IMR-90 (cell line): ENCODE measurements around the gene ADGRG7. TPM values are rescaled to one million over a fixed set of nuclear protein-coding genes. Genes with fewer than 3 reads are reported as not detected.

ENCODE experiments used
- ATAC-seq: fragments of 200-7000 bp; cut with Tn5 transposase; 2 replicates; pipeline ENCODE4 v1.9.1; 2020; ENCODE audit warnings: low read depth, mild to moderate bottlenecking, moderate library complexity
- BruUV-seq: library from RNA; stranded (reverse); fragments of 400-500 nt; replicated peaks from 2 replicates; lab custom pipeline; 2021; lab: Mats Ljungman, UMichigan
- CTCF ChIA-PET: fragments of 300-600 bp; formaldehyde crosslinking; extraction: SDS; loops from one replicate; lab custom pipeline; 2021; ENCODE audit warnings: antibody characterized with exemption; lab: Yijun Ruan, JAX
- POLR2A ChIA-PET: fragments of 300-600 bp; sonication (Branson Sonifier 250); formaldehyde crosslinking; loops from one replicate; lab custom pipeline; 2022; ENCODE audit warnings: antibody characterized with exemption; ENCODE audit not compliant: unreplicated experiment; lab: Charles Lee
- DNase-seq: peaks from one replicate; pipeline ENCODE4 v3.0.0; 2013
- H2AFZ ChIP-seq: replicated peaks from 2 replicates; pipeline ENCODE3; 2013; ENCODE audit warnings: low read length, mild to moderate bottlenecking; ENCODE audit not compliant: poor library complexity
- H2AK5ac ChIP-seq: 2 replicates; pipeline ENCODE4 v1.6.1; 2013; ENCODE audit warnings: low read depth, low read length, inconsistent platforms
- H2AK9ac ChIP-seq: replicated peaks from 2 replicates; pipeline ENCODE3; 2013; ENCODE audit warnings: mild to moderate bottlenecking, low read depth, low read length, moderate library complexity; ENCODE audit not compliant: poor library complexity
- H2BK120ac ChIP-seq: 2 replicates; pipeline ENCODE4 v1.6.1; 2013; ENCODE audit warnings: low read depth, low read length, inconsistent platforms
- H2BK15ac ChIP-seq: 3 replicates; pipeline ENCODE4 v1.6.1; 2013; ENCODE audit warnings: low read depth, low read length, inconsistent platforms
- H2BK20ac ChIP-seq: 2 replicates; pipeline ENCODE4 v1.6.1; 2013; ENCODE audit warnings: low read depth, mild to moderate bottlenecking, inconsistent platforms, low read length, moderate library complexity
- H2BK5ac ChIP-seq: 2 replicates; pipeline ENCODE4 v1.6.1; 2013; ENCODE audit warnings: mild to moderate bottlenecking, low read depth, low read length, inconsistent platforms; ENCODE audit not compliant: poor library complexity, severe bottlenecking
- H3K14ac ChIP-seq: replicated peaks from 2 replicates; pipeline ENCODE4 v1.6.1; 2013; ENCODE audit warnings: low read depth, low read length, inconsistent platforms
- H3K18ac ChIP-seq: 2 replicates; pipeline ENCODE4 v1.6.1; 2013; ENCODE audit warnings: low read depth, low read length, control low read depth
- H3K23ac ChIP-seq: 2 replicates; pipeline ENCODE4 v1.6.1; 2013; ENCODE audit warnings: low read depth, low read length, inconsistent platforms
- H3K27ac ChIP-seq: 2 replicates; pipeline ENCODE4 v1.5.1; 2013; ENCODE audit warnings: mild to moderate bottlenecking, control low read depth, low read length; ENCODE audit not compliant: insufficient read depth
- H3K27me3 ChIP-seq: 2 replicates; pipeline ENCODE4 v1.6.1; 2013; ENCODE audit warnings: low read length; ENCODE audit not compliant: control insufficient read depth, insufficient read depth
- H3K36me3 ChIP-seq: 2 replicates; pipeline ENCODE4 v1.6.1; 2013; ENCODE audit warnings: low read length, mixed read lengths; ENCODE audit not compliant: control insufficient read depth, insufficient read depth
- H3K4ac ChIP-seq: 2 replicates; pipeline ENCODE4 v1.6.1; 2013; ENCODE audit warnings: low read depth, low read length, inconsistent platforms
- H3K4me1 ChIP-seq: 2 replicates; pipeline ENCODE4 v1.6.1; 2013; ENCODE audit warnings: low read length, mixed read lengths; ENCODE audit not compliant: control insufficient read depth, insufficient read depth
- H3K4me2 ChIP-seq: 2 replicates; pipeline ENCODE4 v1.6.1; 2013; ENCODE audit warnings: low read depth, mild to moderate bottlenecking, control low read depth, low read length, moderate library complexity
- H3K4me3 ChIP-seq: 2 replicates; pipeline ENCODE4 v1.5.1; 2013; ENCODE audit warnings: low read depth, mild to moderate bottlenecking, control low read depth, low read length, moderate library complexity; ENCODE audit not compliant: insufficient read depth
- H3K56ac ChIP-seq: 2 replicates; pipeline ENCODE4 v1.6.1; 2013; ENCODE audit warnings: low read length, inconsistent platforms; ENCODE audit not compliant: insufficient read depth; ENCODE audit errors: extremely low read depth
- H3K79me1 ChIP-seq, 2 experiments: 2 replicates each; pipeline ENCODE4 v1.6.1; 2013; ENCODE audit warnings: low read length in 2 of 2, inconsistent platforms in 1 of 2, low read depth in 1 of 2
- H3K9ac ChIP-seq: 2 replicates; pipeline ENCODE4 v1.6.1; 2013; ENCODE audit warnings: low read depth, low read length, control low read depth
- H3K9me1 ChIP-seq: 2 replicates; pipeline ENCODE4 v1.6.1; 2013; ENCODE audit warnings: low read length, inconsistent platforms; ENCODE audit not compliant: insufficient read depth
- H3K9me3 ChIP-seq: 2 replicates; pipeline ENCODE4 v1.6.1; 2013; ENCODE audit warnings: low read length; ENCODE audit not compliant: control insufficient read depth, insufficient read depth
- H4K20me1 ChIP-seq: 2 replicates; pipeline ENCODE4 v1.6.1; 2013; ENCODE audit warnings: low read length, inconsistent platforms; ENCODE audit not compliant: insufficient read depth
- H4K5ac ChIP-seq: 2 replicates; pipeline ENCODE4 v1.6.1; 2013; ENCODE audit warnings: mild to moderate bottlenecking, low read depth, low read length, control low read depth
- H4K8ac ChIP-seq, 2 experiments: 2 replicates each; pipeline ENCODE4 v1.6.1; 2013; ENCODE audit warnings: low read depth in 2 of 2, low read length in 2 of 2, control low read depth in 1 of 2, inconsistent platforms in 1 of 2
- H4K91ac ChIP-seq: 2 replicates; pipeline ENCODE4 v1.6.1; 2013; ENCODE audit warnings: low read depth, low read length, inconsistent platforms; ENCODE audit not compliant: insufficient read depth
- CEBPB ChIP-seq: IDR thresholded peaks from 2 replicates; pipeline ENCODE4 v1.6.1; 2012; ENCODE audit warnings: low read depth, low read length, improper control_type of control experiment
- CHD1 ChIP-seq: IDR thresholded peaks from 2 replicates; pipeline ENCODE4 v1.6.1; 2012; ENCODE audit warnings: low read depth, low read length, improper control_type of control experiment
- dilution Hi-C: fragments of 300-500 bp; cut with HindIII; formaldehyde crosslinking; loops from one replicate; pipeline ENCODE4 v1.14.3; 2018; ENCODE audit warnings: low sequenced_read_pairs; ENCODE audit not compliant: unreplicated experiment
- in situ Hi-C: fragments of 300-500 bp; cut with MboI; formaldehyde crosslinking; loops from 3 replicates; pipeline ENCODE4 v1.14.3; 2019; ENCODE audit warnings: low sequenced_read_pairs, inconsistent platforms, mixed read lengths
- intact Hi-C: fragments of 100-400 bp; cut with micrococcal nuclease; formaldehyde crosslinking; loops from 2 replicates; pipeline ENCODE4 v1.10.0; 2022
- polyA plus RNA-seq, 3 experiments: library from polyadenylated mRNA; depleted of rRNA; stranded (reverse); fragments of >200 nt; gene quantifications; 2 replicates each; pipeline ENCODE4 v1.2.3, GENCODE V29; 2012; ENCODE audit warnings: low replicate concordance in 1 of 3
- total RNA-seq: library from RNA; depleted of rRNA; stranded (reverse); fragments of >200 nt; gene quantifications from 2 replicates; pipeline ENCODE4 v1.2.3, GENCODE V29; 2012

Gene ADGRG7
- total and polyA plus RNA-seq, 2 of the 4 experiments (the other 2 are of a cell fraction), result not detected

GRCh38 chr3:100621251-100621650, 11.8 kb downstream of the ADGRG7 start:
- Histone ChIP-seq H3K4me2 (no peak overlapping the region), H2BK120ac (no peak overlapping the region), H3K4ac (no peak overlapping the region), H2AK9ac (no peak overlapping the region), H3K79me1 (no peaks in the 10 kb centered on the region), H2AK5ac (no peak overlapping the region), H4K20me1 (no peaks in the 10 kb centered on the region), H3K23ac (no peak overlapping the region), H3K56ac (no peak overlapping the region), H3K27ac (no peak overlapping the region), H2AFZ (no peak overlapping the region), H3K4me3 (no peak overlapping the region), H3K9me3 (no peaks in the 10 kb centered on the region), H3K9me1 (no peaks in the 10 kb centered on the region), H3K4me1 (no peaks in the 10 kb centered on the region), H3K36me3 (no peaks in the 10 kb centered on the region), H4K8ac (no peak overlapping the region), H2BK15ac (no peak overlapping the region), H4K91ac (no peak overlapping the region), H3K14ac (no peak overlapping the region), H3K27me3 (peaks cover 2% of the 10 kb centered on the region; the same call in 1 of the 2 replicates), H4K5ac (no peak overlapping the region), H3K9ac (no peak overlapping the region), H3K18ac (no peak overlapping the region), H2BK20ac (no peak overlapping the region), H2BK5ac (no peak overlapping the region)
- TF ChIP-seq CHD1 (no peak), CEBPB (no peak)
- in situ Hi-C loops (no loop called here), dilution Hi-C loops (no loop called here), intact Hi-C loops (no loop called here)
- ChIA-PET POLR2A (no interaction called here), CTCF (interaction anchor here (0.9 kb wide), 1 partner anchor 82 kb away, joined by 4 read pairs; no protein-coding TSS in a partner anchor)
- BruUV-seq, result no TSS peak
- DNase-seq, result no peak
- ATAC-seq, result no peak
